Right lobe of liver (tissue), 4 donors: ENCODE measurements around the gene CTDSP2.

Experiments used
- CTCF ChIP-seq, 4 donors: fragments of 200-600 bp in 3 of 4; fragments of 450-650 bp in 1 of 4; IDR thresholded peaks; one replicate each; pipeline versions ENCODE4 v1.5.1 to v1.8.0; 2016 to 2022; ENCODE audit warnings: antibody characterized with exemption in 4 of 4, mild to moderate bottlenecking in 2 of 4
- POLR2A ChIP-seq: fragments of 450-650 bp; IDR thresholded peaks from one replicate; pipeline ENCODE4 v1.6.1; 2017; ENCODE audit warnings: antibody characterized with exemption, mild to moderate bottlenecking
- donor health status: DM: no; HTN: no; CAD: no.
- donor health status: DM: no; HTN: no; CAD: no.
- donor health status: DM: no; HTN: yes; CAD: no.

- TF ChIP-seq CTCF (IDR thresholded peaks at IDR 0.05) (no peak), POLR2A (no peak)
Measured at GRCh38 chr12:57806677-57807076, 39.9 kb downstream of the CTDSP2 start.
